Measurements from ENCODE around the gene CFAP46. TPM values are rescaled to one million over a fixed set of nuclear protein-coding genes. Genes with fewer than 3 reads are reported as not detected.
"Not testable (repeated sequence)": the region's sequence is repeated elsewhere in the genome, so short reads cannot be mapped to it uniquely, and the experiment has no call there.

CFAP46 gene
- total RNA-seq, 1 experiment from 2014 or later, result not detected

GRCh38 chr10:132780356-132780755, 162.0 kb downstream of the CFAP46 start:
- in situ Hi-C loops (cut with HindIII; ENCODE audit: low pct_unique_long_range_greater_than_20kb, low sequenced_read_pairs), result no loop called here
- no peak for DNase-seq (ENCODE audit: low read depth, low spot score)

- in situ Hi-C loops (cut with HindIII; ENCODE audit: low pct_unique_long_range_greater_than_20kb, low sequenced_read_pairs), result no loop called here
- DNase-seq (ENCODE audit: low read depth, low spot score), result no peak
Measured at GRCh38 chr10:132779549-132780294, 162.6 kb downstream of the CFAP46 start.

- DNase-seq (ENCODE audit: low read depth, low spot score), result no peak
- in situ Hi-C loops (cut with HindIII; ENCODE audit: low pct_unique_long_range_greater_than_20kb, low sequenced_read_pairs), result no loop called here
Measured at GRCh38 chr10:132777441-132777840, 164.9 kb downstream of the CFAP46 start.

GRCh38 chr10:132776821-132777220, 165.5 kb downstream of the CFAP46 start:
- in situ Hi-C loops (cut with HindIII; ENCODE audit: low pct_unique_long_range_greater_than_20kb, low sequenced_read_pairs), result no loop called here
- no peak for DNase-seq (ENCODE audit: low read depth, low spot score)

GRCh38 chr10:132776186-132776585, 166.2 kb downstream of the CFAP46 start:
- in situ Hi-C loops (cut with HindIII; ENCODE audit: low pct_unique_long_range_greater_than_20kb, low sequenced_read_pairs), result no loop called here
- no peak for DNase-seq (ENCODE audit: low read depth, low spot score)

DNA sequence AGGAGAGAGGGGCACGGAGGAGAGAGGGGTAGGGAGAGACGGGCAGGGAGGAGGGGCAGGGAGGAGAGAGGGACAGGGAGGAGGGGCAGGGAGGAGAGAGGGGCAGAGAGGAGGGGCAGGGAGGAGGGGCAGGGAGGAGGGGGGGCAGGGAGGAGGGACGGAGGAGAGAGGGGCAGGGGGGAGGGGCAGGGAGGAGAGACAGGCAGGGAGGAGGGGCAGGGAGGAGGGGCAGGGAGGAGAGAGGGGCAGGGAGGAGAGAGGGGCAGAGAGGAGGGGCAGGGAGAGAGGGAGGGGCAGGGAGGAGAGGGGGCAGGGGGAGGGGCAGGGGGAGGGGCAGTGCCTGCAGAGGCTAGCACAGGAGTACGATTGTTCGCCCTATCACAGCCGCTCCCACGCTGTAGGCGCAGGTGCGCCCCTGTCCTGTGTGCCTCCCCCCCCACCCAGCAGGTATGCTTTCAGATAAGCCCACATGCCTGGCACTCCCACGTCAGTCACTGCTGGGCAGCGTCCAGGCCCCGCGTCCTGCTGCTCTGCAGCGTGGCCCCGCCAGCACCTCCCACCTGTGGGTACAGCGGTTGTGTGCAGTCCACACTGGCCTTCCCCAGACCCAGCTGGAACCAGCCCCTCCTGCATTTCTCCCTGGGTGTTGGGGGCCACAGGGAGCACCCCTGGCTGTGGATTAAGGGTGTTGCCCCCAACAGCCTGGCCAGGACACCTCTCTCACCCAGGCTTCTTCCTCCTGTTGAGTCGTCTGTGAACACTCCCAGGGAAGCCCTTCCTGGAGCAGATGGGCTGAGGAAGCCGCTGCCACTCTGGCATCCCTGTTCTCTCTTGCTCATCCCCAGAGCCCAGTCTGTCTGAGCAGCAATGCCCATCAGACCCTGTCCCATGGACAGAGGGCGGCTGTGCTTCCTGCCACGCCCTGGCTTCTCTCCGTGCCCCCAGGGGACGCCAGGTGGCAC, 167.2 kb downstream of the CFAP46 start:
- in situ Hi-C loops (cut with HindIII; ENCODE audit: low pct_unique_long_range_greater_than_20kb, low sequenced_read_pairs), result no loop called here

DNA sequence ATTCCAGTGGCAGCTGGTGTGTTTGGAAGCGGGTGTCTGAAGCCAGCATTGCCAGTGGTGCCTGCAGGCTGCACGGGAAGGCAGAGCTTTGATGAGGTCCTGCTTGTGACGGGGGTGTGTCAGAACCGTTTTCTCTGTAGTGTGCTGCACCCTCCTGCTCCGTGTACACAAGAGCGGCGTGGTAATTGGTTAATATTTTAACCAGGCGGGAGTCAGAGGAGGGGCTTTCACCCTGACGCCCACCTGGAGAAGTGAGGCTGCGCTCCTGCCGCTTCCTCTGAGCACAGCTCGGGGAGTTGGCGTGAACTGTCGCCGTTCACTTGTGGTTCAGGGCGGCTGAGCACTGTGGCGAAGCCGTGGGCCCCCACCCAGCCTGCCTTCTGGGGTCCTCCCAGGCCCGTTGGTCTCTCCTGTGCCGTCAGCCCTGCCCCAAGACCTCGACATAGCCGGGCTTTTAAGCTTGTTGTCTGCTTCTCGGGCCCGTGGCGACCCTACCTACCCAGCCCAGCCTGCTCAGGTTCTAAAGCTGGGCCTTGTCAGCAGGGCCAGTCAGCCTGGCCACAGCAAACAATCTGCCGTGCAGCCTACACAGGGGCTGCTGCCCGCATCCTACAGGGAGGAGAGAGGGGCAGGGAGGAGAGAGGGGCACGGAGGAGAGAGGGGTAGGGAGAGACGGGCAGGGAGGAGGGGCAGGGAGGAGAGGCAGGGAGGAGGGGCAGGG, 168.0 kb downstream of the CFAP46 start:
- in situ Hi-C loops (cut with HindIII; ENCODE audit: low pct_unique_long_range_greater_than_20kb, low sequenced_read_pairs), result no loop called here
- no peak for DNase-seq (ENCODE audit: low read depth, low spot score)

More for the DNA sequence above, 167.2 kb downstream of the CFAP46 start:
- DNase-seq (ENCODE audit: low read depth, low spot score), result no peak

- in situ Hi-C loops (cut with HindIII; ENCODE audit: low pct_unique_long_range_greater_than_20kb, low sequenced_read_pairs); DNase-seq (ENCODE audit: low read depth, low spot score): not testable (repeated sequence)
Measured at GRCh38 chr10:132772816-132773215, 169.6 kb downstream of the CFAP46 start.

- DNase-seq (ENCODE audit: low read depth, low spot score), result no peak
- in situ Hi-C loops (cut with HindIII; ENCODE audit: low pct_unique_long_range_greater_than_20kb, low sequenced_read_pairs), result no loop called here
Measured at GRCh38 chr10:132770061-132771021, 172.0 kb downstream of the CFAP46 start.

GRCh38 chr10:132768346-132769248, 173.8 kb downstream of the CFAP46 start:
- DNase-seq (ENCODE audit: low read depth, low spot score), result no peak
- in situ Hi-C loops (cut with HindIII; ENCODE audit: low pct_unique_long_range_greater_than_20kb, low sequenced_read_pairs), result no loop called here

DNA sequence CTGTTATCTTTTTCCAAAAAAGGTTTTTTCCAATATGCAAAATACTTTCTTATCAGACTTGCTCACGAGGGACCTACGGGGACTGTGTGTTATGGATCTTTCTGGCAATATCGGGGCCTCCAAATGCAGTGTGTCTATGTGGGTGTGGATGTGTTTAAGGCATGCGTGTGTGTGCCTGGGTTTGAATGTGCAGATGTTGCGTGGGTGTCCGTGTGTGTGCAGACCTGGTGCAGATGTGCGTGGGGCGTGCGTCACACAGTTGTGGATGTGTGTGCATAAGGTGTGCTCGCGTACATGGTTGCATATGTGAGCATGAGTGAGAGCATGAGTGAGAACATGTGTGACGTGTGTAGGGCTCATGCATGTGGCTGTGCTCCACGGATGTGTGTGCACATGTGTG, 176.1 kb downstream of the CFAP46 start:
- in situ Hi-C loops (cut with HindIII; ENCODE audit: low pct_unique_long_range_greater_than_20kb, low sequenced_read_pairs), result no loop called here
- no peak for DNase-seq (ENCODE audit: low read depth, low spot score)

DNA sequence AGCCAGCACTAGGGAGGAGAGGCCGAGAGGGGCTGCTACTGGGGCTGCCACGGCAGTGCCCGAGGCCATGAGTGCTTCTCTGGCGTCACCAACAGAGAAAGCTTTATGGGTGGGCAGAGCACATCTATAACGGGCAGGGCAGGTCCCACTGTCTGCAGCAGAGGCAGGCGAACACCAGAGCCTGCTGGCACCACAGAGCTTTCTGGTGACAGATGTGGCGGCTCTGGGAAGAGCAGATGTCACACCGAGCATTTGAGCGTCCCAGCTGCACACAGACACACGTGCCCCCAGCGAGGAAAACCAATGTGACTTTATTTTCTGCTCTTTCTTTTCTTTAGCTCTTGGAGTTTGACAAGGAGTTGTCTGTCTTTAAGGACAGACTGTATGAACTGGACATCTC, 176.9 kb downstream of the CFAP46 start:
- in situ Hi-C loops (cut with HindIII; ENCODE audit: low pct_unique_long_range_greater_than_20kb, low sequenced_read_pairs), result no loop called here
- no peak for DNase-seq (ENCODE audit: low read depth, low spot score)

- in situ Hi-C loops (cut with HindIII; ENCODE audit: low pct_unique_long_range_greater_than_20kb, low sequenced_read_pairs), result no loop called here
- DNase-seq (ENCODE audit: low read depth, low spot score), result no peak
Measured at GRCh38 chr10:132764108-132764507, 178.3 kb downstream of the CFAP46 start.

DNA sequence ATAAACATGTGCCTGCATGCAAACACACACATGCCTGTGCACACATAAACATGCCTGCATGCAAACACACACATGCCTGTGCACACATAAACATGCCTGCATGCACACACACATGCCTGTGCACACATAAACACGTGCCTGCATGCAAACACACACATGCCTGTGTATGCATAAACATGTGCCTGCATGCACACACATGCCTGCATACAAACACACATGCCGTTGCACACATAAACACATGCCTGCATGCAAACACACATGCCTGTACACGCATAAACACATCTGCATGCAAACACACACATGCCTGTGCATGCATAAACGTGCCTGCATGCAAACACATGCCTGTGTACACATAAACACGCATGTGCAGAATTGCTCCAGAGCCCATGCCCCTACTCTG, 178.8 kb downstream of the CFAP46 start:
- in situ Hi-C loops (cut with HindIII; ENCODE audit: low pct_unique_long_range_greater_than_20kb, low sequenced_read_pairs), result no loop called here
- no peak for DNase-seq (ENCODE audit: low read depth, low spot score)

- DNase-seq (ENCODE audit: low read depth, low spot score), result no peak
- in situ Hi-C loops (cut with HindIII; ENCODE audit: low pct_unique_long_range_greater_than_20kb, low sequenced_read_pairs), result no loop called here
Measured at GRCh38 chr10:132762267-132762666, 180.1 kb downstream of the CFAP46 start.

- in situ Hi-C loops (cut with HindIII; ENCODE audit: low pct_unique_long_range_greater_than_20kb, low sequenced_read_pairs), result no loop called here
- DNase-seq (ENCODE audit: low read depth, low spot score), result no peak
Measured at GRCh38 chr10:132761395-132762060, 180.8 kb downstream of the CFAP46 start.
